Activated CD8-positive, alpha-beta memory T cell treated with anti-CD3 and anti-CD28 coated beads, Interleukin-2, amount 50 U/mL, for 1 hour (primary cell): Measurements from ENCODE around the gene NGB.
"Not testable (repeated sequence)": the region's sequence is repeated elsewhere in the genome, so short reads cannot be mapped to it uniquely, and the experiment has no call there.

Experiments
- DNase-seq: peaks from one replicate; pipeline ENCODE4 v3.0.0-alpha.2; 2020; ENCODE audit errors: extremely low read depth

Gene NGB

GRCh38 chr14:77296155-77296554 is 25.1 kb upstream of the NGB start:
- DNase-seq = no peak

- no peak for DNase-seq
These were observed 19.7 kb upstream of the NGB start for GRCh38 chr14:77290705-77291104.

- DNase-seq = no peak
These were observed 15.6 kb upstream of the NGB start for GRCh38 chr14:77286576-77286975.

- no peak for DNase-seq
These were observed 13.5 kb upstream of the NGB start for GRCh38 chr14:77284466-77284865.

GRCh38 chr14:77284066-77284465 is 13.1 kb upstream of the NGB start:
- DNase-seq = no peak

- no peak for DNase-seq
These were observed 10.9 kb upstream of the NGB start for GRCh38 chr14:77281852-77282410.

GRCh38 chr14:77280921-77281320 is 9.9 kb upstream of the NGB start:
- DNase-seq = not testable (repeated sequence)

- no peak for DNase-seq
These were observed 8.7 kb upstream of the NGB start for GRCh38 chr14:77279719-77280118.

- DNase-seq = no peak
These were observed 7.6 kb upstream of the NGB start for GRCh38 chr14:77278461-77279230.

GRCh38 chr14:77276959-77277358 is 6.0 kb upstream of the NGB start:
- DNase-seq = no peak

GRCh38 chr14:77276295-77276935 is 5.4 kb upstream of the NGB start:
- DNase-seq = no peak

GRCh38 chr14:77275601-77276017 is 4.6 kb upstream of the NGB start:
- no peak for DNase-seq

GRCh38 chr14:77275041-77275580 is 4.1 kb upstream of the NGB start:
- no peak for DNase-seq

GRCh38 chr14:77273796-77274195 is 2.8 kb upstream of the NGB start:
- DNase-seq = no peak

- no peak for DNase-seq
These were observed 1.3 kb upstream of the NGB start for GRCh38 chr14:77272261-77272660.

- DNase-seq = no peak
These were observed 469 bp downstream of the NGB start for GRCh38 chr14:77270361-77271112.

- DNase-seq = no peak
These were observed 1.9 kb downstream of the NGB start for GRCh38 chr14:77268989-77269600.

GRCh38 chr14:77267937-77268699 is 2.9 kb downstream of the NGB start:
- no peak for DNase-seq

- DNase-seq = no peak
These were observed 4.7 kb downstream of the NGB start for GRCh38 chr14:77266336-77266735.

- DNase-seq = no peak
These were observed 5.3 kb downstream of the NGB start for GRCh38 chr14:77265561-77266335.
